Measurements from ENCODE around the gene CYSTM1.

The CYSTM1 gene

GRCh38 chr5:140215276-140215675 lies 40.3 kb downstream of the CYSTM1 start:
- no peak for DNase-seq

GRCh38 chr5:140216478-140217074 lies 41.6 kb downstream of the CYSTM1 start:
- DNase-seq = no peak

DNA sequence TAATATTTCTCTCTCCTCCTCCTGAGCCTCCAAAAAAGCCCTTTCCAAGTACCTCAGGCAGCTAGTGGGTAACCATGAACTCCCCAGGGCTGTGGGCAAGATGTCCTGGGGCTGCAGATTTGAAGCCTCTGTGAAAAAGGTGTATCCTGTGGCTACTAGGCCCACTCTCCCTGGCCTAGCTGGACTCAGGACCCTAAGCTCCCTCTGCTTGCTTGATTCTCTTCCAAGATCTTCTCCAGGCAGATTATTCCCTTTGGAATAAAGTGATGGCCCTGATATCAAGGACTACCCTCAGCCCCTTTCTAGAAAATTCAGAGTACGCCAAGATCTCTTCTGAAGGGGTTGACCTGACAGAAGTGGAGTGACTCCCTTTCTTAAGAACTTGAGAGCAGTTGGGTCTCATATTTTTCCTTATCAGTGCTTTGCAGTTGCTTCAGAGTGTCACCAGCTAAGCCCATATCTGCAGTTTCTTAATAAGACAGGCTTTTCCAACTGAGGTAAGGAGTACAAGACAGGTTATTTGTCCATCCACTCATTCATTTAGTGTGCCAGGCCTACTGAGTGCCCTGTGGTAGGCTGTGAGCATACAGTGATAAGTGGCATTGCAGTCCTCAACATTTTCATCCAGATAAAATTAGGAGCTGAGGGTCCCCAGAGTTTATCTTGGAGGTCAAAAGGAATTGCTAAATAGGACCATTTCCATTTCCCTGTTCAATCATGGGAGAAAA lies 42.5 kb downstream of the CYSTM1 start:
- DNase-seq = no peak

- no peak for DNase-seq
These were observed 44.3 kb downstream of the CYSTM1 start for GRCh38 chr5:140219068-140219991.

DNA sequence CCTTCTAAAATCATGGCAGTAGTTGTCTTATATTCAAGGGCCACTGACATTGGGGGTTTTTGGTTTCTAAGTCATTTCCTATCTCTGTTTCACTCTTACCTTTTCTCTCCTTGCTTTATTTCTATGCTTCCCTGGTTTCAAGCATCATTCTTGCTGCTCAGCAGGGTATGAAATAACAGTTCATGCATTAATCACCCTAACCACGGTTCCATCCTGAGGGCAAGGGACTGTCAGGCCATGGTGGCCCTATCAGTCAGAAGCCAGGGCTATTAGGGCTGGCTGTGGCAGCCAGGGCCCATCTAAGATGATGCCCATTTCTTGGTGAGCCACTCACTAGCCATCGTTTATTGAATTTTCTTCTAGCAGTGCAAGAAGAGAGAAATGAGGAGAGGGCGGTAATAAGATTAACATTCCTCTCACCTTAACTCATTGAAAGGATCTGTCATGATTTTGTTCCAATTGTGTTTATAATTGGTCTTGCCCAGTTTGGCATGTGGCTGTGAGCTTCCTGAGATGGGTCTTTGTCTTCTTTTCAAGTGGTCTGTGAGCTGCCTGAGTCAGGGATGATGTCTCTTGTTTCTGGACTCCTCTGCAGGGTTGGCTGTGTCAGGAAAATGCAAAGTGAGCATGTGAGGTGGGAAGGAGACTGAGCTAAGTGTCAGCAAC lies 45.2 kb downstream of the CYSTM1 start:
- DNase-seq = no peak

DNA sequence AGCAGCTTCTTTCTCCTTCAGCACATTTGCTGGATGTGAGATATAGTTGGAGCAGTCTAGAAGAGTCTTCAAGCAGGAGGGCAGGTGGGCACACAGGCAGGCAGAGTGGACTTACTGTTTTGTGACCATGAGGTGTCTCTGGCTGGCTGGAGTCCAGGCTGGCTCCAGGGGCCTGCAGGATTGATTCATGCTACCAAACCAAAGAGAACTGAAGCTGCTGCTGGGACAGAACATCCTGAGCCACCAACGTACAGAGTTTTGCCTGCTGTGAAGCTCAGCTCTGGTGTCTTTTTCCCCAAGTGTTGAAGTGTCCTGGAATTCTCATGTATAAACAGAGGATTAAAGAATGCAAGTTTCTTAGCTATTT lies 45.7 kb downstream of the CYSTM1 start:
- DNase-seq = no peak

DNA sequence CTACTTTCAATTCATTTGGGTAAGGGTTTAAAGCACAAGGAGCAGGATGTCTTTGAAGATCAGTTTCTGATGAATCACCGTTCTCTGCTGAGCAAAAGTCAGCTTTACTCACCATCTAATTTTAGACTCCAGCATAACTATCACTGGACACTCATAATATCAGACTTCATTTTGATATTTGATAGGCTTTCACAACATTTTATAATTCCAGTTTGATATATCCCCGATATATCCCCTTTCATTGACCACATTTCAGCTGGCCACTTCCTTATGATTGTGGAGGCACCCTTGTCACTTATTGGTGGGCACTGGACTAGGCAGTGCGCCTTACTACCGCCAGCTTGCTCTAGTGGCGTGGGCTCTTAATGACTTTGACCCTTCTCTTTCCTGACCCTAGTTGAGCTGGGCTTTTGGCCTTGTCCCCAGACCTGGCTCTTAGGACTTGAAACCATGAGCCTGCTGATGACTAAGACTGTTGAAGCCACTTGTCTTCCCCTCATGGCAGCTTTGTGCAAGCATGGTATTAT lies 46.8 kb downstream of the CYSTM1 start:
- DNase-seq = no peak

DNA sequence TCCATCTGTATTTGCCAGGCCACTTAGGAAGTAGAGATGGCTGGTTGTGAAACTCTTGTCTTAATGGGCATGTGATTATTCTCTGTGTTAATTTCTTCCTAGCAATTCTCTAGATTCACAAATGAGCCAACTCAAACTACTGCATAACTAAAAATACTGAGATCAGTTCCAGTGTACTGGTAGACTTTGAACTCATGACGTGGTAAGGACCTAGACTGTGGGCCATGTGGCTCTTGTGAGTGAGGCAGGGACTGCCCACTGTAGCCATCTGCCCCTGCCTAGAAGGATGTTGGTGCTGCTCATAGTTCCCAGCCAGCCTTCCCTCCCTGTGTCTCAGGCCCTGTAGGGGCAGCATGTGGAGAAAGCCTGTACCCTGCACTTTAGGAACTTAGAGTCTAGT lies 47.4 kb downstream of the CYSTM1 start:
- no peak for DNase-seq

DNA sequence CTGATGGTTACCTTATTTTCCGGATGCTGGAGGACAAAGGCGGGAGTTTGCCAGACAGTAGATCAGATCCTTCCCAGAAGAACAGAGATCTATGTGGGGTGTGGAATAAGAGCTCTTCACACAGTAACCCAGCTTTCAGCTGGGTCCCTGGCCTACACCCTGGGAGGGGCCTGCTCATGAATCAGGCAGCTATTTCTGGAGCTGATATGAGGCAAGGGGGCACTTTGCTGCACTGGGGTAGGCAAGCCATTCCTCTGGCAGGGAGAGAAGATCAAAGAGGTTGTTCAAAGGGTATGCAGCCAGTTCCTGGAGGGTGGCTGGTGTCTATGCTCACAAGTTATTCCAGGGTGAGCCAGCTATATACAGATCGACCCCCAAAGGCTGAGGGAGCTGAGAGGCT lies 48.6 kb downstream of the CYSTM1 start:
- no peak for DNase-seq

DNA sequence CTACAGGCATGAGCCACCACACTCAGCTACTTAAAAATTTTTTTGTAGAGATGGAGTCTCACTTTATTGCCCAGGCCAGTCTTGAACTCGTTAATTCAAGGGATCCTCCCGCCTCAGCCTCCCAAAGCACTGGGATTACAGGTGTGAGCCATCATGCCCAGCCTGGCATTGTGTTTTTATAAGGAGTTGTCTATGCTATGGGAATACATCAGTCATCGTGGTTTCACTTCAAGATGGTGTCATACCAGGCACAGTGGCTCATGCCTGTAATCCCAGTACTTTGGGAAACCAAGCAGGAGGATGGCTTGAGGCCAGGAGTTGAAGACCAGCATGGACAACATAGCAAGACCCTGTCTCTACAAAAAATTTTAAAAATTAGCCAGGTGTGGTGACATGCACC lies 49.7 kb downstream of the CYSTM1 start:
- no peak for DNase-seq

GRCh38 chr5:140225396-140225795 lies 50.4 kb downstream of the CYSTM1 start:
- DNase-seq = no peak

- DNase-seq = no peak
These were observed 52.1 kb downstream of the CYSTM1 start for GRCh38 chr5:140227046-140227445.

DNA sequence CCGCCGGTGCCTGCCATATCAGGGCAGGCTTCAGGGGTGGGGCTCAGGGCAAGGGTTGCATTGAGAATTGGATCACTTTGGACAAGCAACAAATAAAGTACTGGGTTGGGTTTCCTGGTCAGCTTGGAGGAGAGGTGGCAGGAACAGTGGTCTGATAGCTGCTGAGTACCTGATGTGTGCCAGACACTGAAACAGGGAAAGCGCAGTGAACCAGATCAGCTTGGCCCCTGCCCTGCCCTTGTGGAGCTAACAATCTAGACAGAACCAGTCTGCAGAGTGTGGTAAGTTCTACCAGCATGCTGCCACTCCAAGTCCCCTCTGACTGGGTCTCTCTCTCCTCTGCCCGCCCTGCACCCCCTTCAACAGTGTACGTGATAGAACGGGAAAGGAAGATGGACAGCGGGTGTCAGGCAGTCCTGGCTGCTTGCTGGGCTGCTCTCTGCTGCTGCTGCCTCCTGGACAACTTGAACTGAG lies 53.4 kb downstream of the CYSTM1 start:
- no peak for DNase-seq

DNA sequence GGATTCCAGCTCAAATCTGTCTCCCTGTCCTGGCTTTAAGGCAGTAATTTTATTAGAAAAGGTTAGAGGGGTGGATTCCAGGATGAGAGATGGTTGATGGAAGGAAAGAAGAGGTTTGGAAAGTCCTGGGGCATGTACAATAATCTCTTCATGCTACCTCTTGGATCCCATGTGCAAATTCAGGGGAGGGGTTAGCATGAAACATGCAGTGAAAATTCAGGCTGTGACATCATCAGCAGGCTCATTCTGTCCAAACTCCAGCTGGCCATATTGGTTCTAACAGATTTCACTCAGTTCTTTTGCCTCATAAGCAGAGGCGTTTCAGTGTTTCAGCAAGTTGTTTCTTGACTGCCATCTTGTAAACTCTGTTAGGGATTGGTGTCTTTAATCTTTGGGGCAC lies 55.4 kb downstream of the CYSTM1 start:
- no peak for DNase-seq

DNA sequence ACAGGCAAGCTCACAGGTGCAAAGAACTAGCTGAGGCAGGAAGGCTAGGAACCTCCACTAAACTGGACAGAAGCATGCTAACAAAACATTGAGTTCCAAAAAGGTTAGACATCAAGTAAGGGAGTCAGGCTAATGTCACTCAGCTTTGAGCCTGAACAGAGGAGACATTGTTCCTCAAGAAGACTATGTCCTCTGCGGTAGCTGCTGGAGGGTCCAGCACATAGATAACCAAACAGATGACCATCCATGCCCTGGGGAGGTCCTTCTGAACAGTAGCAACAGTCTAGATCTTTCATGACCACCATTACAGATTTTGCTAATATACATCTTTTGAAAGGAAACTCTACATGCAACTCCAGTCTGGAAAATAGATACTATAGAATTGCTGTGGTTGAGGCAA lies 57.7 kb downstream of the CYSTM1 start:
- no peak for DNase-seq

DNA sequence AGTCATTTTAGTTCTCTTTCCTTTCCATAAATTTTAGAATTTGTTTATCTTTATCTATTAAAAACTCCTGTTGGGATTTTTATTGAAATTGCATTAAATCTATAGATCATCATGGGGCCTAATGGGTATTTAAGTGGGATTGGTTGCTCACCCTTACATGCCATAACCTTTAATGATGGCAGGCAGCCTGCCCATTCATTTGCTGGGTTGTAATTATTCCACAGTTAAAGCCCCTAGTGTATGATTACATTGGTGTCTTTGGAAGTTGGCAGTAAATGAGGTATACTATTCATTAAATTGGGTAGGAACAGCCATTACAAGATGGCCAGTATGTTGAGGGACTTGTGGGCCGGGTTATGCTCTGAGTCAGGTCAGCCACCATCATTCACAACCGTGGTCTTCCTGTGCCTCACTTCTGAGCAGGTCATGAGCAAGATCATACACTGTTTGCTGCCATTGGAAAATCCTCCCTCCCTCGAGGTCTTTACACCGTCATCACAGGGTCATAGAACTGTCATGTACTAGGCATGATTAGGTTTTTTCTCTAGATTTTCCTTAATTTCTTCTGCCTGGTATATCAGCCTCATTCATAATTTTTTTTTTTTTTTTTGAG lies 59.5 kb downstream of the CYSTM1 start:
- no peak for DNase-seq

GRCh38 chr5:140235791-140236551 lies 61.0 kb downstream of the CYSTM1 start:
- DNase-seq = no peak

- no peak for DNase-seq
These were observed 62.1 kb downstream of the CYSTM1 start for GRCh38 chr5:140236891-140237598.

DNA sequence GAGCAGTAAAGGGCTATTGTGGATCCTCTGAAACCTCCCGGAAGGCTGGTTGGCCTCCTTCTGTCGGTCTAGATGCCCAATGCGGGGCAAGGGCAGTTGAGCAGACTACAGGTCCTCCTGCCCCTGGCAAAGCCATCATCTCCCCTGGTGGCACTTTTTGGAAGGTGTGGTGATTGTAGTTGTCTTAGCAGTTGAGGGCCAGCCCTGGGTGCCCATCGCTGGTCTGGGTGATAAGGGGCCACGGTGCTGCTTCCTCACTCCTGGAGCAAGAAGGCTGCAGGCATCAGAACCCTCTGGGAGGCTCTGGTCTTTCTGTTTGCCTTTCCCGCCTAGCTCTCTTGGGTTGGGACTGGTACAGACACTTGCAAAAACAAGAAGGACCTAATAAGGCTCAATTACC lies 63.8 kb downstream of the CYSTM1 start:
- DNase-seq = no peak

- no peak for DNase-seq
These were observed 64.5 kb downstream of the CYSTM1 start for GRCh38 chr5:140239461-140239860.

Data from COR-L47 (cell line).